ENCODE results near the gene CACNA1A.

The CACNA1A gene

GRCh38 chr19:13493516-13494310, 12.6 kb downstream of the CACNA1A start:
- no peak for DNase-seq (ENCODE audit: low read depth)

DNA sequence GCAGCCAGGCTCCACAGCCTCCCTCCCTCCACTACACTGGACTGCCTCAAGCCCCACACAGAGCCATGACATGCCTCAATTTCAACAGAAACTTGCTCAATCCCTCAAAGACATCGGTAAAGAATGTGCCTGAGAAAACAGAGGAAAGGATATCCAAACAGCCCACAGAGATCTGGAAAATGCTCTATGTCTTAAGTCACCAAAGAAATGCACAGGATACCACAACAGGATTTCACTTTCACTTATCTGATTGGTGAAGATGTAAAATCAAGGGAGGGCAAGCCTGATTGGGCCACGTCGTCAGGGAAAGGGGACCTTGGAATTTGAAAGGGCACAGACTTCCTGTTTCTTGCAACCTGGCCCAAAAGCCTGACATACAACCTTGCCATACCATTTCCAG, 14.2 kb downstream of the CACNA1A start:
- peak; percentile 46 for DNase-seq (ENCODE audit: low read depth)

- no peak for DNase-seq (ENCODE audit: low read depth)
Measured at GRCh38 chr19:13487985-13488384, 18.3 kb downstream of the CACNA1A start.

GRCh38 chr19:13484166-13484565, 22.1 kb downstream of the CACNA1A start:
- no peak for DNase-seq (ENCODE audit: low read depth)

GRCh38 chr19:13483215-13483614, 23.1 kb downstream of the CACNA1A start:
- DNase-seq (ENCODE audit: low read depth), result no peak

DNA sequence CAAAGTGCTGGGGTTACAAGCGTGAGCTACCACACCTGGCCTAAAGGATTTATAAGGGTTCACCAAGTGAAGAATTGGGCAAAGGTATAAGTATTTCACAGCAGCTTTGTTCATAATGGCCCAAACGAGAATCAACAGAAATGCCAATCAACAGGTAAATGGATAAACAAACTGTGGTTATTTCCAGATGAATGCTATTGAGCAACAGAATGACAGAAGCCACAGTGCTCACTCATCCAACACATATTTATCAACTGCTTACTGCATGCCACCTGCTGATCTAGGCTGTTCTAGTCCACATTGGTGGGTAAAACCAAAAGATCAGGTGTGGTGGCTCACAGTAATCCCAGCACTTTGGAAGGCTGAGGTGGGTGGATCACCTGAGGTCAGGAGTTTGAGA, 27.7 kb downstream of the CACNA1A start:
- no peak for DNase-seq (ENCODE audit: low read depth)

- DNase-seq (ENCODE audit: low read depth), result no peak
Measured at GRCh38 chr19:13476071-13476470, 30.2 kb downstream of the CACNA1A start.

DNA sequence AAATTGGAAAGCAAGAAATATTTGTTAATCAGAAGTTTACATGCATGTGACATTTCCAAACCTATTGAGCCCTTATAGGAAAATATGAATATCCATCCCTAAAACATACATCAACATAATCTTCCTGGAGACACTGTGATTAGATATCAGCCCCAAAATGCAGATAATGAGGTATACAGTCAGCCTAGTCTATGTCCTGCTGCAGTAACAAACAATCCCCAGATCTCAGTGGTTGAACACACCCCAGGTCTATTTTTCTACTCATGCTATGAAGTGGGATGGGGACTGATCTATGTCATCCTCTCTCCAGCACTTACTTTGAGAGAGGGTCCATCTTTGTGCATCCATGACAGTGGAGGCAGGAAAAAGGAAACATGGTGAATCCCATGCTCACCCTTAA, 31.2 kb downstream of the CACNA1A start:
- DNase-seq (ENCODE audit: low read depth), result no peak

GRCh38 chr19:13466697-13467096, 39.6 kb downstream of the CACNA1A start:
- no peak for DNase-seq (ENCODE audit: low read depth)

DNA sequence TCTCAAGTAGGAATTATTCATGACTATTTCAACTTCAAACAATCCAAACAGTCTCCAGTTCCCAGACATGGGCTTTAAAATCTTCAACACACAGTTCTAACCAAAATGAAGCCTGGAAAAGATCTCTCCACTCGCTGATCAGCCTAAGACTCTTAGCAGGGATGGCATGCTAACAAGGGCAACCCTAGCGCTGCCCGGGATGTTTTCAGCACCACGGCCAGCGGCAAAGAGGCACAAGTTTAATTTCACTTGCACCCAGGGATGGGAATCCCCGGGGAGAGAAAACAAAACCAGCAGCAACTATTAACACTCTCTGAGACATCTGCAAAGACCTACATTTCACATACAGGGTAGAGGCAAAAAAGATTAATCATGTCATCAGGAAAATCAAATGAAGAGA, 43.0 kb downstream of the CACNA1A start:
- DNase-seq (ENCODE audit: low read depth), result no peak

DNA sequence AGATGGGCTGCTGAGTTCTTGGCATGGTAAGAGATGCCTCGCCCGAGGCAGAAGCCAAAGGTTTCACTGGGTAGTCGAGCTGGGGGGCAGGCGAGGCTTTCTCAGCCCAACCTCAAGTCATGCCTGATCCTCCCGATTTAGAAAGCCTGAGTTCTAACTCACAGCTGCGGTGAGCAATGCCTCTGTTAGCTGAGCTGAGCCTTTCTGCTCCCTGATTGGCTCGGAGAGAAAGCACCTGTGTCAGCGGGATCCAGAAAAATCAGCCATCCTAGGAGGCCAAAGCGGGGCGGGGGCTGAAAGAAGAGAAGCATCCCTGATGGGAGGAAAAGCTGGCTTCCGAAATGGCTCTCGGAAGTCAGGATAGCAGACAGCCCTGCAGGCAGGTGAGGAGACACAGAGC, 44.7 kb downstream of the CACNA1A start:
- DNase-seq (ENCODE audit: low read depth), result no peak

- DNase-seq (ENCODE audit: low read depth), result no peak
Measured at GRCh38 chr19:13460045-13460444, 46.2 kb downstream of the CACNA1A start.

GRCh38 chr19:13459351-13459750, 46.9 kb downstream of the CACNA1A start:
- no peak for DNase-seq (ENCODE audit: low read depth)

DNA sequence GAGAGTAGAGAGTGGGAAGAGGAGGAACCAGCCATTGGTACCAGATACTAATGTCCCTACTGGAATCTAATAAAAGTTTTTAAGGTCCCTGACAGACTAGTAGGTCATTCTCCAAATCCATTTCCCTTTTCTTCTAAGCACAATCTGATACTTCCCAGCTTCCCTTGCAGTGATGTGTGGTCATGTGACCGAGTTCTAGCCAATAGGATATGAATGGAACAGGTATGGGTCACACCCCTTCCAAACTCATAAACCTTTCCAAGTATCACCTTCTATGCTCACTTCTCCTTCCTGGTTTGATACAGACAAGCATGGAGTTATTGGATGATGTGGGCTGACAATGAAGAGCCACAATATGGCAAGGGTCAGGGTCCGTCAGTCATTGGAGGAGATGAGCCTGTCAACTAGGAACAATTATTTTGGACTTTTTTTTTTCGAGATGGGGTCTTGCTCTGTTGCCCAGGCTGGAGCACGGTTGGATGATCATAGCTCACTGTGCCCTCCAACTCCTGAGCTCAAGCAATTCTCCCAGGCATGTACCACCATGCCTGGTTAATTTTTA, 54.8 kb downstream of the CACNA1A start:
- no peak for DNase-seq (ENCODE audit: low read depth)

- DNase-seq (ENCODE audit: low read depth), result no peak
Measured at GRCh38 chr19:13447978-13448377, 58.3 kb downstream of the CACNA1A start.

GRCh38 chr19:13441810-13442512, 64.3 kb downstream of the CACNA1A start:
- peak; percentile 14 for DNase-seq (ENCODE audit: low read depth)

DNA sequence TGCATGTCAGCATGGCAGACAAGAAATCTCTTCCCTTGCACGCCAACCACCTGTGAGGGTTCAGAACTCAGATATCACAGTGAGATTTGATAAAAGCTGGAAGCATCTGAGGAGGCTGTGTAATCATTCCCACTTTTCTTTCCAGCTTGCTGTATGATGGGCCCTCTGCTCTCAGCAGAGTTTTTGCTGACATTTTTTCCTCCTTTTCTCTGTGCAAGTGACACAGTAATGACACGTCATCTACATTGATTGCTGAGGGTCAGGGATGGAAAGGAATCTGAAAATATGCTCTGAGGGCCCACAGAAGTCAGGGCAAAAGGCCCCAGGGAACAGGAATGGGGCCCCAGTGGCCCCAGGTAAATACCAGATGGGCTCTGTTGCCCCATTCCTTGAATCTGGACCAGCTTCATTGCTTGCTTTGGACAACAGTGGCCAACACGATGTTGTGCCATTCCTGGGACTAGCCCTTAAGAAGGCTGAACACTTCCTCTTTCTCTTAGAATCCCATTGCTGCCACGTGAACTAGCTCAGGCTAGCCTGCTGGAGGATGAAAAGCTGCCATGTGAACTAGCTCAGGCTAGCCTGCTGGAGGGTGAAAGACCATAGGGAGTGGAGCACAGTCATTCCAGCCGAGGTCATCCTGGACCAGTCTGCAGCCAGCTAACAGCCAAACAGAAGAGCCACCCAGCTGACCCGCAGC, 68.2 kb downstream of the CACNA1A start:
- DNase-seq (ENCODE audit: low read depth), result no peak

- no peak for DNase-seq (ENCODE audit: low read depth)
Measured at GRCh38 chr19:13436352-13436751, 69.9 kb downstream of the CACNA1A start.

DNA sequence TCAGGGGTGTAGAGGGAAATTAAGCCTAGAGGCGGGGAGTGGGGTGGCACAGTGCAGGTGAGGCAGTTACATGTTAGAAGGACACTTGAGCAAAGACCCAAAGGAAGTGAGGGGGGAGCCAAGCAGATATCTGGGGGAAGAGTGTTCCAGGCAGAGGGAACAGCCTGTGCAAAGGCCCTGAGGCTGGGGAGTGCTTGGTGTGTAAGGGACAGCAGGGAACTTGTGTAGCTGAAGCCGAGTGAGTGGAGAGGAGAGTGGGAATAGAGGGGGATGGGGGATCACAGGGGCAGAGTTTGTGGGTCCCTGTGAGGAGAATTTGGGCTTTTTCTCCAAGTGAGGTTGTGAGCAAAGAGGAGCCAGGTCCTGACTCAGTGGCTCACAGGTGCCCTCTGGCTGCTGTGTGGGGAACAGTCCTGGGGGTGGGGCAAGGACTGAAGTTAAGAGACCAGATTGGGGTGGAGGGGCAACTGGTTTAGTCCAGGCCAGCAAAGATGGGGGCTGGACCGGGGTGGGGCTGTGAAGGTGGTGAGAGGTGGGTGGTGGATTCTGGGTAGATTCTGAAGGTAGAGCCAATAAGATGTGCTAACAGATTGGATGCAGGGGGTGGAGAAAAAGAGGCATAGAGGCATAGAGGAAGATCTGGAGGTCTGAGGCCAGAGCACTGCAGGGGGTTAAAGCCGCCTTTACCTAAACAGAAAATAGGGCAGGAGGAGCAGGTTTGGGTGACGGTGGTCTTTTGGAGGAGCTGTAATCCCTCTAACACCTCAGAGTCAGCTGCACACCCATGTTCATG, 75.3 kb downstream of the CACNA1A start:
- peak; percentile 14 for DNase-seq (ENCODE audit: low read depth)

- no peak for DNase-seq (ENCODE audit: low read depth)
Measured at GRCh38 chr19:13429563-13429962, 76.7 kb downstream of the CACNA1A start.

GRCh38 chr19:13428352-13428751, 77.9 kb downstream of the CACNA1A start:
- no peak for DNase-seq (ENCODE audit: low read depth)

Data from GM04504 (cell line).